HTERT RPE-1 (cell line): ENCODE data around the gene SLC35F6.
"Not testable (repeated sequence)": the region's sequence is repeated elsewhere in the genome, so short reads cannot be mapped to it uniquely, and the experiment has no call there.

Source experiments
- in situ Hi-C: fragments of 300-500 bp; cut with MboI; formaldehyde crosslinking; loops from 4 replicates; pipeline ENCODE4 v1.14.3; 2020; ENCODE audit warnings: low sequenced_read_pairs

Gene SLC35F6

GRCh38 chr2:26812731-26813130 lies 48.6 kb downstream of the SLC35F6 start:
- in situ Hi-C loops, result no loop called here

- in situ Hi-C loops, result not testable (repeated sequence)
Measured at GRCh38 chr2:26814072-26814765, 50.1 kb downstream of the SLC35F6 start.

- in situ Hi-C loops, result no loop called here
Measured at GRCh38 chr2:26816893-26817292, 52.8 kb downstream of the SLC35F6 start.

GRCh38 chr2:26818255-26818654 lies 54.2 kb downstream of the SLC35F6 start:
- in situ Hi-C loops, result no loop called here

- in situ Hi-C loops, result no loop called here
Measured at GRCh38 chr2:26818972-26819371, 54.9 kb downstream of the SLC35F6 start.

- in situ Hi-C loops, result no loop called here
Measured at GRCh38 chr2:26820932-26821331, 56.8 kb downstream of the SLC35F6 start.

- in situ Hi-C loops, result no loop called here
Measured at GRCh38 chr2:26822877-26823276, 58.8 kb downstream of the SLC35F6 start.
